GM19240 (cell line): Measurements from ENCODE around the gene MS4A3.
"Not testable (repeated sequence)": the region's sequence is repeated elsewhere in the genome, so short reads cannot be mapped to it uniquely, and the experiment has no call there.

Experiments used
- DNase-seq: peaks from one replicate; pipeline ENCODE4 v3.0.0; 2011; ENCODE audit warnings: low spot score; ENCODE audit not compliant: insufficient read length

MS4A3 gene, protein sequence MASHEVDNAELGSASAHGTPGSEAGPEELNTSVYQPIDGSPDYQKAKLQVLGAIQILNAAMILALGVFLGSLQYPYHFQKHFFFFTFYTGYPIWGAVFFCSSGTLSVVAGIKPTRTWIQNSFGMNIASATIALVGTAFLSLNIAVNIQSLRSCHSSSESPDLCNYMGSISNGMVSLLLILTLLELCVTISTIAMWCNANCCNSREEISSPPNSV

DNA sequence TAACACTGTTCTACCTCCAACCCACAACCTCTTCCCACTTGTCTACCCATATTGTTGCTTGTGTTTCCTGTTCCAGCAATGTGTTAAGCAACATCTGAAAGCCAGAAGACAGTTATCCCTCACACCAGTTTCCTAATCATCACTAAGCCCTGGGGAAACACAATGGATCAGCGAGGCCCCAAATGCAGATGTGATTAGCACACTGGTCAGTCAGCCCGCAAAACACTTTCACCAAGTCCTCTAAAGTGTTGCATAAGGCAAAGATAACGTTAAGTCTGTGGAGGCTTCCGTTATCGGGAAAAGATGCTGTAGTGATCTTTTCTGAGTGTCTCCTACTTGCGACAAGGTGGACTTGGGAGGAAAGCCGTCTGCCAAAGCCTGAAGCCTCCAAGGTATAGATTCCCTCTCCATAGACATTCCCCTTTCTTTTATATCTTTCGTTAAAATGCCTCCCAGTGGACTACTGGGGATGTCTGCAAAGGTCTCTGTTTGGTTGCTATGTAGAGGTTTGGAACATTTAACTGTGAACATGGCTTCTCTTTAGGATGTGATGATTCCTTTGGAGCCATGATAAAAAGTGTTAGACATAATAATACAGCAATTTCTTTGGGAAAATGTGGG lies at the start of gene MS4A3:
Gene MS4A3, plus strand, starts transcription at position 317 of the 621 bp plus-strand sequence. CDS start 4,496 bp downstream, outside the sequence.
- DNase-seq = no peak

DNA sequence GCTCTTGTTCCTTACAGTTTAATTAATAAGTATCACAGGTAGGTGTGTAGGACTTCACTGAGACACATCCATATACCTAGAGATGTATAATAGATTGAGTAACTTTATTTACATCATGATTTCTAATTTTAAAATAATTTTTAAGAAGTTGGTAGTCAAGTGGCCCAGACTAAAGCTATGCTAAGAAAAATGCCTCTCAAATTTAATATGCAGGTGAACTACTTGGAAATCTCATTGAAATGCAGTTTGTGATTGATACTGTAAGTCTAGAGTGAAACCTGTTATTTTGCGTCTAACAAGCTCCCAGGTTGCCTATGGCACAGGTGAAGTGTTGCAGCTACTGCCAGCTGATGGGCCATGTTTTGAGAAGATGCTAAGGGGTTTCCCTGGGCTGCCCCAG lies 39.6 kb upstream of the MS4A3 start, which contains the start of gene OOSP4B:
Gene OOSP4B, plus strand, starts transcription at position 301 of the 400 bp plus-strand sequence.
- DNase-seq = no peak

- no peak for DNase-seq
These were observed 38.4 kb upstream of the MS4A3 start for GRCh38 chr11:60018058-60018457.

GRCh38 chr11:60020376-60020775 lies 36.1 kb upstream of the MS4A3 start:
- DNase-seq = not testable (repeated sequence)

DNA sequence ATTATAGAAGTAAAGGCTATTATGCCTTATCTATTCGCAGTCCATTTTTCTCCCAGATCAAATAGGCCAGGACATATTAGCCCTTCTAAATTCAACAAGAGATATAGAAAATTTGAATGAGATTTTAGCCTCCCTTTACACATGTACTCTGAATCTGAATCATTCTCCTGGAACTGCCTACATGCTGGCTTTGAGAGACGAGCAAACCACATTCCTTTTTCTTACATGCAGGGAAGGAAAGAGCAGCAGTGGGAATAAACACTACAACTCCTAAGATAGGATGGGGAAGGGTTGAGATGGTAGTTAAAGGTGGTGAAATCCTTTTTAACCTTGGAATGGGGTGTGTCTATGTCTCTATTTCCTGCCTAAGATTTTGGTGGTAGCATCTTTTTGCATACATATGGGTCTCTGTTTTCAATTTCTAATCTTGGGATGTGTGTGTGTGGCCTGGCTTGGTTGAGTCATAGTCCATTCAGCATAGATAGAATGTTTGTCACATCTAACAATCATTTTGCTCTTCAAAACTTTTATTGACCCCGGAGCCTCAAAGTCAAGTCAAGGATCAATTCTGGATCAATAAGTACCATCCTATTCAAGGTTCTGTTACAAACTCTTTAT lies 27.3 kb upstream of the MS4A3 start:
- DNase-seq = no peak

DNA sequence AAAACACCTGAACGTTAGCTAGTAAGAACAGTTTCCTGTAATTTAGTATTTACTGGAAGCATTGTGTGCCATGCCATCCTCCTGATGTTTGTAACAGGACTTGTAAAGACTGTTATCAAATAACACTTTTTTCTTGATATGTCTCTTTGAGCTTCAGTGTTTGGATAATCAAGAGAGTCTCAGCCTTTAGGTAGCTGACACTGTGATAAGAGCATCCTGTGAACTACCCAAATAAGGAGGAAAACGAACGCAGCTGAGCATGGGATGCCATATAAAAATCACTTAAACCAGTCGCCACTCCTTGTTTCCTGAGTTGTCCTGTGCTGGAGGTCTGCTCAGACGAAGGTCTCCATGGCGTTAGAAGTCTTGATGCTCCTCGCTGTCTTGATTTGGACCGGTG lies 16.4 kb upstream of the MS4A3 start, which contains the start of gene OOSP2:
Gene OOSP2, plus strand, starts transcription at position 301 of the 400 bp plus-strand sequence. Its CDS starts 51 bp downstream, at position 352.
- DNase-seq = no peak

DNA sequence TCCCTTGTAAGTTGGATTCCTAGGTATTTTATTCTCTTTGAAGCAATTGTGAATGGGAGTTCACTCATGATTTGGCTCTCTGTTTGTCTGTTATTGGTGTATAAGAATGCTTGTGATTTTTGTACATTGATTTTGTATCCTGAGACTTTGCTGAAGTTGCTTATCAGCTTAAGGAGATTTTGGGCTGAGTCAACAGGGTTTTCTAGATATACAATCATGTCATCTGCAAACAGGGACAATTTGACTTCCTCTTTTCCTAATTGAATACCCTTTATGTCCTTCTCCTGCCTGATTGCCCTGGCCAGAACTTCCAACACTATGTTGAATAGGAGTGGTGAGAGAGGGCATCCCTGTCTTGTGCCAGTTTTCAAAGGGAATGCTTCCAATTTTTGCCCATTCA lies 6.0 kb upstream of the MS4A3 start:
- not testable (repeated sequence) for DNase-seq

GRCh38 chr11:60050839-60051238 lies 5.6 kb upstream of the MS4A3 start:
- DNase-seq = not testable (repeated sequence)

DNA sequence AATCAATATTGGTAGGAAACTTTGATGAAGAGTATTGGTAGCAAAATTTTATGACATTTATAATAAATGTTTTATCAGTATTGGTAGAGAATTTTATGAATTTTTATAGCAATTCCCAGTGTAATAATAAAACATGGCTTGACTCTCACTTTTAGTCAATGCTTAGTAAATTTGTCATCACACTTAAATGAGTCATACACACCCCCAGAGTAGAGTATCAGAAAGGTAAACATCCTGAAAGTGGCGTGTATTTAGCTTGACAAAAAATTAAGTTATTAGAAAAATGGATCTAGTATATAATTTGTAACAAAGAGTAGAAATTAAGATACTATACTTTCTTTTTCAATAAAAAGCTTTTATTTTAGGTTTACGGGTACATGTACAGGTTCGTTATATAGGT lies 2.6 kb downstream of the MS4A3 start:
- DNase-seq = no peak

GRCh38 chr11:60059521-60060240 lies 3.2 kb downstream of the MS4A3 start:
- DNase-seq = no peak

- no peak for DNase-seq
These were observed 7.6 kb downstream of the MS4A3 start for GRCh38 chr11:60064111-60064510.

DNA sequence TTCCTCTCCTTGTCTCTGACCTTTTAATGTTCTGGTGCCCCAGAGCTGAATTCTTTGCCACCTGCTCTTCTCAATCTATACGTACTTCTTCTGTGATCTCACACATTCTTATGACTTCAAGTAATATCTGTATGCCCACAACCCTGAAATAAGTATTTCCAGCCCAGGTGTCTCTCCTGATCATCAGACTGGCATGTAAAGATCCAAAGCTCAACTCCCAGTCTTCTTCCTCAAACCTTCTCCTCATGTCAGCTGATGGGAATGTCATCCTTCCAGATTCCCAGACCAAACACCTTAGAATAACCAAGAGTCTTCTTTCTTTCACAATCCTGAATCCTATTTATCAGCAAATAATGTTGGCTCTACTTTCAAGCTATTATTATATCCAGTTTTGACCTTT lies 9.3 kb downstream of the MS4A3 start:
- DNase-seq = no peak

- DNase-seq = no peak
These were observed 13.0 kb downstream of the MS4A3 start for GRCh38 chr11:60069450-60069849.

DNA sequence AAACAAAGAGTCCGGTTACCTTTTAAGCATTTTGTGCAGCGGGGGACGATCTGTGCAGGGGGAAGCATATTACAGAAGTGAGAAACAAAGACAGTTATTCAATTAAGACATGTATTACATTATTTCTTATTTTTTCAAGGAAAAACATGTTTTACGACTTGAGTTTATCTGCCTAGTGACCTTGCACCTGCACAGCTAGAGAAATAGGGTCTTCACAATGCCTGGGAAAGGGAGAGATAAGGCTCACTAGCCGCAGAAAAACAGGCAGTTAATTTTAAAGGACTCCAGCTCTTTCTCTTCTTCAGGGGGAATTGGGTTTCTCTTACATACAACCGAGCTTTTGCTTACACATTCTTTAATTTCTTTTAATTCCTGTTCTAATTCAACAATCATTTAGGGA lies 15.2 kb downstream of the MS4A3 start:
- DNase-seq = not testable (repeated sequence)

GRCh38 chr11:60077216-60077817 lies 20.9 kb downstream of the MS4A3 start:
- no peak for DNase-seq

DNA sequence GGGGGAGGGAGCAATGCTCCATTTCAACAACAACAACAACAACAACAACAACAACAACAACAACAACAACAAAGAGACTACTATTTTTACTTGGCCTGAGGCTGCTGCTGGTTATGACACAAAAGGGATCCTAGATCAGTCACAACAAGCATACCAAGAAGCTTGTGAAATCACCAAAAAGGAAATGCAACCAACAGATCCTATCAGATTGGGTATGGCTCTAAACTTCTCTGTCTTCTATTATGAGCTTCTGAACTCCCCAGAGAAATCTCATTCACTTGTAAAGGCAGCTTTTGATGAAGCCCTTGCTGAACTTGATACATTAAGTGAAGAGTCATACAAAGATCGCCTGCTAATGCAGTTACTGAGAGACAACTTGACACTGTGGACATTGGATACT lies 21.5 kb downstream of the MS4A3 start:
- no peak for DNase-seq

- DNase-seq = no peak
These were observed 22.3 kb downstream of the MS4A3 start for GRCh38 chr11:60078745-60079144.

GRCh38 chr11:60080535-60080934 lies 24.1 kb downstream of the MS4A3 start:
- no peak for DNase-seq

DNA sequence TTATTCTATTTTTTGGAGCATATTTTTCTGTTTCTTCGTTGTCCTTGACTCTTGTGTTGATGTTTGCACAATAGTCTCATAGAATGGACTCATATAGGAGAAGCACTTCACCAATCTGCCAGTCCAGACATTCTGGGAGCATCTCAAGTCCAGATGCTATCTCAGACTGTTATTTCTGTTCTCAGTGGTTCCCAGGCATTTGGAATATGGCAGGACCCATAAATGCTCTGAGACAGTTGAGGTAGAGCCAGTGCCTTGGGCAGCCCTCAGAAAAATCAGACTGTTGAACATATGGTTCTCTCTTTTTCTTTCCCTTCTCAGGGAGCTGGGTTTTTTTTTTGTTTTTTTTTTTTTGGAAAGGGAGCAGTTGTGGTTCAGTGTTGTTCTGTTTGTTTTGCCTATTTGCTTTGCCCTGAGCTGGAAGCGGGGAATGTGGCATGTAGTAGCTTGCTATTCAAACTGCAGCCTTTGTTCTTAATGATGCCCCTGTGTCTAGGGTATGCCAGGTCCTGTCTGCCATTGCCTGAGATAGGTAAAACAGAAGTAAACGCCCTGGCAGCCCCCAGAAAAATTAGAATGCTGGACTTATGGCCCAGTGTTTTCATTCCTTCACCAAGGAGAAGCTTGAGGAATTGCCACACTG lies 28.3 kb downstream of the MS4A3 start:
- DNase-seq = no peak

DNA sequence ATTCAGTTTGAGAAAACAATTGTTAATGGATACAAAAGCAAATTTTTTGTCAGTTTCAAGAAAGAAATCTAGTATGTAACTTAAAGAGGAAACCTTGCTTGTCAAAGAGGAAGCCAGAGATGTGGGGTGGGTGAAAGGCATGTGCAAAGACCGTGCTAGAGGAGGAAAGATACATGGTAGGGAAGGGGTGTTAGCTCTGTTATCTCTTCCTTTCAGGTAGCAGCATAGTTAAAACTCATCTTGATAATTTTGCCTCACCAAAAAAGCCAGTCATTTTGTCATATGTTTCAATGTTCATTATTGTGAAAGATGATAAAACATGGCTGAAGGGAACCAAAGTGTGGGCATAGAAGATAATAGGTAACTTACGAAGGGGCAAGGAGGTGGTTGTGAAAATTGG lies 29.4 kb downstream of the MS4A3 start:
- no peak for DNase-seq

DNA sequence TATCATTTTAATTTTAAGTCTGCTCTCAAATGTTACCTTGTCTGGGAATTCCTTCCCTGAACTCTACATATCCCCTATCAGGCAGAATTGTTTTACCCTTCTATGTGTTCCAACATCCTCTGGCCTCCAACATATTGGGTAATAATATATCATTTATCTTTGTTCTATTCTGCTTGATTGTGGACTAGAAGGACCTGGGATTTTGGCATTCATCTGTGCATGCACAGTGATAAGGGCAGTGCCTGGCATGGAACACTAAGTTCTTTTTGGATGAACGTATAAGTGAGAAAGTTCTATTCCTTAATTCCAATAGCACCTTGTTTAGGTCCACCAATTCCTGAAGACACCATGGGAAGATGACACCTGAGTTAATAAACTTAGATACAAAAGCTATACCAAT lies 30.8 kb downstream of the MS4A3 start:
- no peak for DNase-seq
